HepG2 (cell line): ENCODE results near the gene MIDN. TPM values are rescaled to one million over a fixed set of nuclear protein-coding genes. Genes with fewer than 3 reads are reported as not detected.

ENCODE experiments used
- AHR ChIP-seq: IDR thresholded peaks from 2 replicates; pipeline ENCODE4 v1.6.1; 2018; ENCODE audit warnings: missing genetic modification reagents, missing compliant biosample characterization
- FOXA3 ChIP-seq: IDR thresholded peaks from 2 replicates; pipeline ENCODE4 v1.6.1; 2016; ENCODE audit warnings: missing genetic modification reagents, missing compliant biosample characterization
- HDAC2 ChIP-seq: sonication (generic); formaldehyde crosslinking; IDR thresholded peaks from 2 replicates; pipeline ENCODE4 v1.4.0; 2020; ENCODE audit warnings: missing genetic modification reagents
- KDM4B ChIP-seq: sonication (generic); formaldehyde crosslinking; IDR thresholded peaks from 2 replicates; pipeline ENCODE4 v1.4.0; 2020; ENCODE audit warnings: missing genetic modification reagents
- MAFK ChIP-seq, 2 experiments: IDR thresholded peaks in 1 of 2; conservative IDR thresholded peaks in 1 of 2; 2 replicates each; pipeline ENCODE4 v1.6.1; 2011; ENCODE audit warnings: improper control_type of control experiment in 2 of 2, low read length in 2 of 2
- MYPOP ChIP-seq: sonication (generic); formaldehyde crosslinking; IDR thresholded peaks from 2 replicates; pipeline ENCODE4 v1.8.1; 2023; ENCODE audit warnings: mild to moderate bottlenecking, moderate library complexity, missing genetic modification reagents
- REPIN1 ChIP-seq: sonication (generic); formaldehyde crosslinking; IDR thresholded peaks from 2 replicates; pipeline ENCODE4 v1.8.0; 2022; ENCODE audit warnings: missing genetic modification reagents, low read depth, mild to moderate bottlenecking, borderline replicate concordance
- SMAD1 ChIP-seq: sonication (generic); formaldehyde crosslinking; IDR thresholded peaks from 2 replicates; pipeline ENCODE4 v1.4.0; 2020; ENCODE audit warnings: missing genetic modification reagents, low read depth, mild to moderate bottlenecking, borderline replicate concordance
- TMF1 ChIP-seq: sonication (generic); formaldehyde crosslinking; IDR thresholded peaks from 2 replicates; pipeline ENCODE4 v1.8.1; 2022; ENCODE audit warnings: low read depth, missing genetic modification reagents
- XRCC5 ChIP-seq: fragments of 200-400 bp; formaldehyde crosslinking; optimal IDR thresholded peaks from 2 replicates; pipeline ENCODE3; 2017; ENCODE audit warnings: mild to moderate bottlenecking, low read length
- ZNF335 ChIP-seq: sonication (generic); formaldehyde crosslinking; IDR thresholded peaks from 2 replicates; pipeline ENCODE4 v1.4.0; 2020; ENCODE audit warnings: missing genetic modification reagents
- ZNF597 ChIP-seq: sonication (generic); formaldehyde crosslinking; IDR thresholded peaks from 2 replicates; pipeline ENCODE4 v1.5.0; 2020; ENCODE audit warnings: missing genetic modification reagents
- ZNF703 ChIP-seq: sonication (generic); formaldehyde crosslinking; IDR thresholded peaks from 2 replicates; pipeline ENCODE4 v1.5.1; 2020; ENCODE audit warnings: missing genetic modification reagents, mild to moderate bottlenecking, moderate library complexity, borderline replicate concordance
- ZUFSP ChIP-seq: sonication (generic); formaldehyde crosslinking; IDR thresholded peaks from 2 replicates; pipeline ENCODE4 v1.9.0; 2021; ENCODE audit warnings: missing genetic modification reagents, mild to moderate bottlenecking, borderline replicate concordance
- polyA plus RNA-seq, 8 experiments: library from polyadenylated mRNA; depleted of rRNA in 3 of 8; stranded (reverse) in 7 of 8; unstranded in 1 of 8; fragments of >200 nt; fragmentation: Illumina TruSeq in 4 of 8; extraction: Trizol in 4 of 8; gene quantifications; 2 replicates each; pipeline versions ENCODE4 v1.2.1 to v1.2.3, GENCODE V29; 2011 to 2016; ENCODE audit warnings: low read depth in 4 of 8, missing spikeins in 1 of 8, mixed read lengths in 1 of 8; ENCODE audit not compliant: insufficient read depth in 1 of 8
- total RNA-seq, 5 experiments: library from RNA; depleted of rRNA; stranded (reverse); fragments of >200 nt; fragmentation: Illumina TruSeq; extraction: Trizol; gene quantifications; 2 replicates each; pipeline ENCODE4 v1.2.3, GENCODE V29; 2016; ENCODE audit warnings: low read depth in 1 of 5
- TF ChIP-seq, protein P1 (sequence below): sonication (generic); formaldehyde crosslinking; IDR thresholded peaks from 2 replicates; pipeline ENCODE4 v1.4.0; 2020; ENCODE audit warnings: missing genetic modification reagents
- TF ChIP-seq, protein P2 (sequence below): IDR thresholded peaks from 2 replicates; pipeline ENCODE4 v1.6.1; 2016; ENCODE audit warnings: missing compliant biosample characterization, missing genetic modification reagents, borderline replicate concordance
- TF ChIP-seq, protein P3 (sequence below): sonication (generic); formaldehyde crosslinking; IDR thresholded peaks from 2 replicates; pipeline ENCODE4 v1.8.1; 2023; ENCODE audit warnings: mild to moderate bottlenecking, missing genetic modification reagents
- TF ChIP-seq, protein P4 (sequence below): sonication (generic); formaldehyde crosslinking; IDR thresholded peaks from 2 replicates; pipeline ENCODE4 v1.5.1; 2020; ENCODE audit warnings: mild to moderate bottlenecking, missing genetic modification reagents, moderate library complexity
- TF ChIP-seq, protein P5 (sequence below): sonication (generic); formaldehyde crosslinking; IDR thresholded peaks from 2 replicates; pipeline ENCODE4 v1.5.0; 2020; ENCODE audit warnings: mild to moderate bottlenecking, missing genetic modification reagents

MIDN gene
- total and polyA plus RNA-seq, 2 of the 13 experiments (the other 11 are each of a cell fraction or from before 2014, with no cell fraction given), result 8.4 to 18.0 TPM

- TF ChIP-seq, protein P1, sequence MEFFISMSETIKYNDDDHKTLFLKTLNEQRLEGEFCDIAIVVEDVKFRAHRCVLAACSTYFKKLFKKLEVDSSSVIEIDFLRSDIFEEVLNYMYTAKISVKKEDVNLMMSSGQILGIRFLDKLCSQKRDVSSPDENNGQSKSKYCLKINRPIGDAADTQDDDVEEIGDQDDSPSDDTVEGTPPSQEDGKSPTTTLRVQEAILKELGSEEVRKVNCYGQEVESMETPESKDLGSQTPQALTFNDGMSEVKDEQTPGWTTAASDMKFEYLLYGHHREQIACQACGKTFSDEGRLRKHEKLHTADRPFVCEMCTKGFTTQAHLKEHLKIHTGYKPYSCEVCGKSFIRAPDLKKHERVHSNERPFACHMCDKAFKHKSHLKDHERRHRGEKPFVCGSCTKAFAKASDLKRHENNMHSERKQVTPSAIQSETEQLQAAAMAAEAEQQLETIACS (CRISPR knock-in tag), result no peak
- TF ChIP-seq, protein P2, sequence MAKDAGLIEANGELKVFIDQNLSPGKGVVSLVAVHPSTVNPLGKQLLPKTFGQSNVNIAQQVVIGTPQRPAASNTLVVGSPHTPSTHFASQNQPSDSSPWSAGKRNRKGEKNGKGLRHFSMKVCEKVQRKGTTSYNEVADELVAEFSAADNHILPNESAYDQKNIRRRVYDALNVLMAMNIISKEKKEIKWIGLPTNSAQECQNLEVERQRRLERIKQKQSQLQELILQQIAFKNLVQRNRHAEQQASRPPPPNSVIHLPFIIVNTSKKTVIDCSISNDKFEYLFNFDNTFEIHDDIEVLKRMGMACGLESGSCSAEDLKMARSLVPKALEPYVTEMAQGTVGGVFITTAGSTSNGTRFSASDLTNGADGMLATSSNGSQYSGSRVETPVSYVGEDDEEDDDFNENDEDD (CRISPR knock-in tag), result no peak
- TF ChIP-seq SMAD1 (no peak), REPIN1 (CRISPR knock-in tag) (no peak), XRCC5 (no peak), MAFK (conservative IDR thresholded peaks at IDR 0.05 in 1 of 2, IDR thresholded peaks at IDR 0.05 in 1 of 2; ENCODE audit: low read length in 2 of 2) (no peak), TMF1 (no peak), KDM4B (CRISPR knock-in tag) (peak; percentile 79; the same call in 1 of the 2 replicates), ZNF335 (CRISPR knock-in tag) (0 out of 2 replicates have a peak, but pooled peaks have one; percentile 38), MYPOP (peak; percentile 50; the same call in 1 of the 2 replicates), HDAC2 (CRISPR knock-in tag) (no peak), ZUFSP (CRISPR knock-in tag) (no peak), AHR (CRISPR knock-in tag) (no peak), ZNF703 (CRISPR knock-in tag) (no peak), FOXA3 (CRISPR knock-in tag) (no peak), ZNF597 (CRISPR knock-in tag) (no peak)
- TF ChIP-seq, protein P3, sequence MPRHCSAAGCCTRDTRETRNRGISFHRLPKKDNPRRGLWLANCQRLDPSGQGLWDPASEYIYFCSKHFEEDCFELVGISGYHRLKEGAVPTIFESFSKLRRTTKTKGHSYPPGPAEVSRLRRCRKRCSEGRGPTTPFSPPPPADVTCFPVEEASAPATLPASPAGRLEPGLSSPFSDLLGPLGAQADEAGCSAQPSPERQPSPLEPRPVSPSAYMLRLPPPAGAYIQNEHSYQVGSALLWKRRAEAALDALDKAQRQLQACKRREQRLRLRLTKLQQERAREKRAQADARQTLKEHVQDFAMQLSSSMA (CRISPR knock-in tag), result no peak
- TF ChIP-seq, protein P4, sequence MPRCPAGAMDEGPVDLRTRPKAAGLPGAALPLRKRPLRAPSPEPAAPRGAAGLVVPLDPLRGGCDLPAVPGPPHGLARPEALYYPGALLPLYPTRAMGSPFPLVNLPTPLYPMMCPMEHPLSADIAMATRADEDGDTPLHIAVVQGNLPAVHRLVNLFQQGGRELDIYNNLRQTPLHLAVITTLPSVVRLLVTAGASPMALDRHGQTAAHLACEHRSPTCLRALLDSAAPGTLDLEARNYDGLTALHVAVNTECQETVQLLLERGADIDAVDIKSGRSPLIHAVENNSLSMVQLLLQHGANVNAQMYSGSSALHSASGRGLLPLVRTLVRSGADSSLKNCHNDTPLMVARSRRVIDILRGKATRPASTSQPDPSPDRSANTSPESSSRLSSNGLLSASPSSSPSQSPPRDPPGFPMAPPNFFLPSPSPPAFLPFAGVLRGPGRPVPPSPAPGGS, result no peak
- TF ChIP-seq, protein P5, sequence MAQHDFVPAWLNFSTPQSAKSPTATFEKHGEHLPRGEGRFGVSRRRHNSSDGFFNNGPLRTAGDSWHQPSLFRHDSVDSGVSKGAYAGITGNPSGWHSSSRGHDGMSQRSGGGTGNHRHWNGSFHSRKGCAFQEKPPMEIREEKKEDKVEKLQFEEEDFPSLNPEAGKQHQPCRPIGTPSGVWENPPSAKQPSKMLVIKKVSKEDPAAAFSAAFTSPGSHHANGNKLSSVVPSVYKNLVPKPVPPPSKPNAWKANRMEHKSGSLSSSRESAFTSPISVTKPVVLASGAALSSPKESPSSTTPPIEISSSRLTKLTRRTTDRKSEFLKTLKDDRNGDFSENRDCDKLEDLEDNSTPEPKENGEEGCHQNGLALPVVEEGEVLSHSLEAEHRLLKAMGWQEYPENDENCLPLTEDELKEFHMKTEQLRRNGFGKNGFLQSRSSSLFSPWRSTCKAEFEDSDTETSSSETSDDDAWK (CRISPR knock-in tag), result no peak
These were observed 20.7 kb downstream of the MIDN start, which contains the start of gene CIRBP (continued) for GRCh38 chr19:1269065-1269477.
